ENCODE measurements around the gene SLX4IP.

SLX4IP gene

DNA sequence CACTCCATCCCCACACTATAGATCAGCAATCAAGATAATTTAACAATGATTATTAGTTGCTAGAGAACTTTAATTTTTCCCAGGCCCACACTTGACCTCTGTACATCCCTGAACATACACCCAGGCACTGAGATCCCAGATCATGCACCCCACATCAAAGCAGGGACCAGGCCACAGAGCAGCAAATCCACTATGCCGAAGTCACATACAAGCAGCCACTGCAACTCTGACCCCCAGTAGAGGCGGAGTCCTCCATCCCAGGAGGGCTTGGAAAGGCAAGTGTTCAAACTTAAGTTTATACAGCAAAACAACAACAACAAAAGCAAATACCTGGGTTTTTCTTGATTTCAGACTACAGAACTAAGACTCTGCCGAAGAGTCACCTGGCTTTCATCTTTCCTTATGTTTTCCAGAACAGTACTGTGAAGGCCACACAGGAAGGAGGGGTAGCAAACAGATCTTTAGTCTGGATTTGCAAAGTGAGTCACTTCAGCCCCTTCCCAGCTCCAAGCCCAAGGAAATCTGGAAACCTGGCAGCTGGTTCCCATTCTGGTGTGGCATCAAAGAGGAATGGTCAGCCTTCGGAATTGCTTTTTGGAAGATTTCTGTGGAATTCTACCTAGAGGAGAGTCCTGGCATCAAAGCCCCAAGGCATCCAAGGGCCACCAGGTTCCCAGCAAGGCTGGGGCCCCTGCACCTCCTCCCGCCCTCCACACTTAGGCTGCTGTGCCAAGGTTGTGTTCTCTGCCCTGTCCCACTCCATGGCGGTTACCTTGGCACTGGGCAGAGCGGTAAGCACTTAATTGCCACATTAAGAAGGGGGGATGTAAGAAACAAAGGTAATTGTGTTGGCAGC, 231.3 kb downstream of the SLX4IP start:
- DNase-seq (ENCODE audit: low read depth): no peak

DNA sequence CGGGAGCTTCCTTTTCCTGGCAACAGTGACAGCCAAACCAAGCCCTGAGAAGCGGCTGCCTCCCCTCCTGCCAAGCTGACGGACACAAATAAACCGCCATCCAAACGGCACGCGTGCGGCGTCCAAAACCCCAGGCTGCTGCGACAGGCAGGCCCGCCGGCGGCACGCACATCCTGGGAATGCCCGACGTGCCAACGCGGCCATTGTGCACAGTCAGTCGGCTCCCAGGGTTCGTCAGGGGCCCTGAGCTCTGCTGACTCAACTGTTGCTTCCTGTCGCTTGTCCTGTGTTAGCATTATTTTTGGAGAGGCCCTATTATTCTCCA, 231.9 kb downstream of the SLX4IP start:
- DNase-seq (ENCODE audit: low read depth): no peak

DNA sequence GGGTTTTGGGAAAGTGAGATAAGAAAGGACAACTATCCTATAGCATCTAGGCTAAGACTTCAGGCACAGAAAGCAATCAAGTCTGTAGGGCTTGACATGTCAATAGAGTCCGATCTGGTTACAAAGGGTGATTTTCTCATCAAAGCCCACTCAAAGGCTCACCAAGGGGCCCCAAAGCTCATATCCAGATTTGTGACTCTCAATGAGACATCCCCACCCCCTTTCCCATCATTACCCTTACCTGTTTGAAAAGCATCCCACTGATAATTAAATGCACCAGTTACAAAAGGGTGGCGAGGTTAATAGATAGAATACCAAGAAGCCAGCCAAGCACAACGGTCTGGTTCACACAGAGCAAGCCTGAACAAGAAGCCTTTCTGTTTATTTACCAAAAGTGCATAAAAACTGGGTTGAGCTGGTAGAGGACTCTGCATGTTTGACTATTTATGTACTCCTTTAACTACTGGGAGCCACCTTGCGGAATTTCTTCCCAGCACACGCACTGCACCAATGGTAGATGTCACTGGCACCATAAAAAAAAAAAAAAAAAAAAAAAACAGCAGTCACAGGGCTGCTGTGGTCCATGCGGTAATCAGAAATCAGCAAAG, 232.6 kb downstream of the SLX4IP start:
- no peak for DNase-seq (ENCODE audit: low read depth)

DNA sequence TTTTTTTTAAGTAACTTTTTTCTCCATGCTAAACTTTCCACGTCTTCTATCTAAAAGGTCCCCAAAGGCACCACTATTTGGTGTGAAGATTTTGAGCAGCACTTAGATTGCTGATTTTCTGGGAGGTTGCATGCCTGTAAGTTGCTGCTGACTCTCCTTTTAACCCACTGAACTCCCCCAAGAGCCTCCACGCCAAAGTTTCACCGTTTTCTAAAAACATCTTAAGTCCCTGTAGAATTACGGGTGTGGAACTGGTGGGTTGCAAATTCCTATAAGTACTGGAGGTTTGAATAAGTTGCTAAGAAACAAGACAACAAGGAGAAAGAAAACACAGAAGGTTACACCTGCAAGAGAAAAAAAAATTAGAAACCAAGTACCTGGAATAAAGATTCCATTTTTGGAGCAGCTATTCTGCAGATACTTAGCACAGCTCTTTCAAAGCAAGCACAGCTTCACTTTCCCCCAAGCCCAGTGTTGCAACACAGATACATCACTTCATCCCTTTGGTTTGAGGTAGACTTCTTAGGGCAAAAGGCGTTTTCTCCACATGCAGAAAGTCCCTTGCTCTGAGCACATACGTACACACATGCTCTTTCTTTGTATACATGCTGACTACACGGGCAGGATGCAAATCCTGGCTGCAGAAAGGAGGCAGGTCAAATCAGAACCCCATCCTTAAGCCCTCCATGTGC, 233.7 kb downstream of the SLX4IP start:
- DNase-seq (ENCODE audit: low read depth): no peak

DNA sequence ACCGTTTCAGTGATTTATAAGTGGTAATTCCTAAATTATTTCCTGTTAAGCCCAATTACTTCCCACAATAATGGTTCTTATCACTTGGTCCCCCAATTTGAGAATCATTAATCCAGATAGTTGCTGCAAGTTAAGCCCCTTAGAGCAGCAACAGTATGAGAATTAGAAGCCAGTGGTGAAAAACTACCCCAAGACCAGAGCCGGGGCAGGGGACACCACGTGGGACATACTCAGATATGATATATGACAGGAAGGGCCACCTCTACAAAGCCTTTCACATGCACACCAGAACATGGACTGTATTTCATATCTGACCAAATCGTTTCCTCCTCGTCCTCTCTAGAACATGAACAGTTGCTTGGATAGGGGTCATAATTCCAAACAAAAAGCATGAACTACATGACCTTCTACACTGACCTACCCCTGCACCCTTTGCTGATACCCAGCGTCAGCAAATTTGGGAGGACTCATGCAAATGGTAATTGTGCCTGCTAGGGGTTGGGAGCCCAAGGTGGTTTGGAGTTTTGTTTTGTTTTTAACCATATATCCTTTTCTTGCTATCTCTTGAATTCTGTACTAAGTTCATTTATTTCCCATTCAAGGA, 234.8 kb downstream of the SLX4IP start:
- no peak for DNase-seq (ENCODE audit: low read depth)

DNA sequence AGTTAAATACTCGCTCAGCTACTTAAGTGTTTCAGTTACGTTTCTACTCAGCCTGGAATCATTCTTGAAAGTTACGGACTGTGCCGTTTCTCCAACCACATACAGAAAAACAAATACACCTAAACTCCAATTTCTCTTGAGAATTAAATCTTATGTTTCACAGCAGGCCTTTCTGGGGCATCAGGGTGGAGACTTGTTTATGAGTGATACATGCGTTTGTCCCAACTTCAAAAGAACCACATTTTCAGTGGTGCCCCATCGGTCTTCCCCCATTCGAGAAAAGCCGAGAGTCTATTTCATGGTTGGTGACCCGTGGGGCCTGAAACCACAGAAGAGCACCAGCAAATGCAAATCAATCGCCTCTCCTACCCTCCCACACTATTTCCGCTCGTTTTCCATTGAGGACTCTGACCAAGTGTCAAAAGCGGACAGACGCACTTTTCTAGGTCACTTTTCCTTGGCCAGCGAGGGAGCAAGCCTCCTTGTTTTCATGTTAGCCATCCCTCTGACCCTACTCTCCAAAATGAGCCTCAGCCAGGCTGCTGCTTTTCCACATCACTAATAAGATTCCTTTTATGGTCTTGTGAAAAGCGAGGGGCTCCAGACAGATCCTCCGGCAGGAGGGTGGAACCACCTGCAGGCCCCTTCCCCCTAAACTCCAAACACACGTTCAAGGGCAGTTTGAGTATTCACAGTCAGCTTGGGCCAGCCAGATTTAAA, 235.6 kb downstream of the SLX4IP start:
- DNase-seq (ENCODE audit: low read depth): no peak

DNA sequence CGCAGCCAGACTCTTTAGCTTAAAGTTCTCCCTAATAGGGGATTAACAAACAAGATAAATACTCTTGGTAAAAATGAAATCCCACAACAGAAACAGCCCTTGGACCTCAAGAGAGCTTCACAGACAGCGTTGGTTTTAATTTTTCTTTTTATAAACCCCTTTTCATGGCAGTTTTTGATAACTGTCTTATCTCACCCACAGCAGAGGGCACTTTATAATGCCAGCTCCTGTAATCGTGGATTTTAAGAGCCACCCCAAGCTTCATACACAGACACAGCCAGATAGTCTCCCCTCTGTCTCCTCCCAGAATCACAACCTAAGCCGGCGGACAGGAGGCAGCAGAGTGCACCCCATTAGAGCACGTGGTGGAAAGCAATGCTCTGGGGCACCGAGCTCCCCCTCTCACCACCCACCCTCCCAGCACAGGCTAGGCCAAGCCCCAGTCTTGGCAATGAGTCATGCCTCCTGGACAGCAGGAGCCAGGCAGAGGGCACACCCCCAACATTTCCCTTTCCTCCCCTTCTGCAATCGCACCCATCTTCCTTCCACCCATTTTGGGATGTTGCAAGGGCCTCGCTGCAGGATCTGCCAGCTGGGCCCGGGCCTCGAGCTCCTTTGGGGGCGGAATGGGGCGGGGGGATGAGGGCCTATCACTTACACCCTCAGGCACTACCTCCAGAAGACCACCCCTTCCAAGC, 236.3 kb downstream of the SLX4IP start:
- peak; percentile 21 for DNase-seq (ENCODE audit: low read depth)

DNA sequence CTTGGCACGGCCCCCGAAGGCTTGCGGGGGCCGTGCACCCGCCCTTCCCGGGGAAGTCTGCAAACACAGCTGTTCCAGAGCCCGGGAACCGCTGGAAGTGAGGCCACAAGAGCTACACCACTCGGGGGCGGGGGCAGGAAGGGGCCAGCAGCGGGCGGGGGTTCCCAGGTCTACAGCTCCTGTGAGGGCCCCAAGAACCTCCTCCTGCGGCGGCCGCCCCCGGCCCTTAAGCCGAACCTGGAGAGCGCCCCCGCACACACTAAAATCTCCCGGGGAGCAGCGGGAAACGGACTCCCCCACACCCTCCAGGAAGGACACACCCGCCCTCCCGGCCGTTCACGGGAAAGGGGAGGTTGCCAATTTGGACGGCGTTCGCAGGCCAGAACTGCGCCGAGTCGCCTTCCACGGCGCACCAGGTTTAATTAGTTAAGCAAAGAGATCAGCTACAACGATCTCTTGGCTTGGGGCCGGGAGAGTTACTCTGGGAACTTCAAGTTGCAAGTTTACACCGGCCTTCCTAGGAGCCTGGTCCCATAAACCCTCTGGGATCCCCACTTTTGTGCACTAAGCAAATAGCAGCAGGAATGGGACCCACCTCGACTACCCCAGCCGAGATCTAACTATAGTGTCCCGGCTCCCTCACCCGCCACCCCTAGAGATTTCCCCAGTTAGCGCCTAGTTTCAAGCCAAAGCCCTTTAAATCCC, 237.0 kb downstream of the SLX4IP start:
- DNase-seq (ENCODE audit: low read depth): no peak

DNA sequence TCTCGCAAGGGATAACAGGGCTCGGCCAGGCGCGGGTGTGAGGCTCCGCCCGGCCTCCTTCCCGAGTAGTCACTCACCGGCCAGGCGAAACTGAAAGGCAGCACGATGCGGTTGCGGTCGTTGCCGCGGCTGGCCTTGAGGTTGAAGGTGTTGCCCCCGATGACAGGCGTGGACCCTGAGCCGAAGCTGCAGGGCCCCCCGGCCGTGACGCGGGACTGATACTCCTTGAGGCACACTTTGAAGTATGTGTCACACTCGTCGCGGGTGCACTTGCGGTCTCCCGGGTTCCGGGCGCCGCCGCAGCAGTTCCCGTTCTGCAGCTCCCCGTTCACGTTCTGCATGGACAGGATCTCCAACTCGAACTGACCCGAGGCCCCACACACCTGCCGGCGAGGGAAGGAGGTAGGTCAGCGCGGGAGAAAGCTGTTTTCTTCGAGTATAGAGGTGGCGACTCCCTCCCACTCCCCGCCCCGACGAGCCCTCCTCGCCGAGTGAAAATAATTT, 237.6 kb downstream of the SLX4IP start:
- peak; percentile 39 for DNase-seq (ENCODE audit: low read depth)

DNA sequence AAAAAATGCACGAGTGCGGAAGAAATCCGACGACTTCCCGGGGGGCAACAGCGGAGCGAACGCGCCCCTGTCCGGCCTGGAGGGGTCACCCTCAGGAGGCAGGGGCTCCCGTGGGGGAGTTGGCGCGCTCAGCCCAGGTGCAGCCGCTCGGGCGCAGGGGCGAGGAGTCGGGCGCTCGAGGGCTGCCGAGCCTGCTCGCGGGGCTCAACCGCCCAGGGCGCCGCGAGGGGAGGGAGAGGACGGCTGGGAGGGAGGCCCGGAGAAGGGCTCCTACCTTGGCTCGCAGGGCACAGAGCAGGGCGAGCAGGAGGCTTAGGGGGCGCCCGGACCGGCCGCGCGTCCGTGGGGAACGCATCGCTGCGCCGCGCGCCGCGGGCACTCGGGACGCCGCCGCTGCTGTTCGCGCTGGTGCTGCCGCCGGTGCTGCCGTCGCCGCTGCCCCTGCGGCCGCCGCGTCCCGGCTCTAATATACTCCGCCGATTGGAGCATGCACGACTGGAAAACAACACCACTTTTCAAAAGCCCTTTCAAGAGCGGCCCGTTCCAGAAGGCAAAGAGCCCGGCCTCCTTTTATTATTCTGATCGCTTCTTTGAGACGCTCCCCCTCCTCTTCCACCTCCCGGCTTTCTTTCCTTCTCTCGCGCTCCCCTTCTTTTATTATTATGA, 238.2 kb downstream of the SLX4IP start:
- no peak for DNase-seq (ENCODE audit: low read depth)

DNA sequence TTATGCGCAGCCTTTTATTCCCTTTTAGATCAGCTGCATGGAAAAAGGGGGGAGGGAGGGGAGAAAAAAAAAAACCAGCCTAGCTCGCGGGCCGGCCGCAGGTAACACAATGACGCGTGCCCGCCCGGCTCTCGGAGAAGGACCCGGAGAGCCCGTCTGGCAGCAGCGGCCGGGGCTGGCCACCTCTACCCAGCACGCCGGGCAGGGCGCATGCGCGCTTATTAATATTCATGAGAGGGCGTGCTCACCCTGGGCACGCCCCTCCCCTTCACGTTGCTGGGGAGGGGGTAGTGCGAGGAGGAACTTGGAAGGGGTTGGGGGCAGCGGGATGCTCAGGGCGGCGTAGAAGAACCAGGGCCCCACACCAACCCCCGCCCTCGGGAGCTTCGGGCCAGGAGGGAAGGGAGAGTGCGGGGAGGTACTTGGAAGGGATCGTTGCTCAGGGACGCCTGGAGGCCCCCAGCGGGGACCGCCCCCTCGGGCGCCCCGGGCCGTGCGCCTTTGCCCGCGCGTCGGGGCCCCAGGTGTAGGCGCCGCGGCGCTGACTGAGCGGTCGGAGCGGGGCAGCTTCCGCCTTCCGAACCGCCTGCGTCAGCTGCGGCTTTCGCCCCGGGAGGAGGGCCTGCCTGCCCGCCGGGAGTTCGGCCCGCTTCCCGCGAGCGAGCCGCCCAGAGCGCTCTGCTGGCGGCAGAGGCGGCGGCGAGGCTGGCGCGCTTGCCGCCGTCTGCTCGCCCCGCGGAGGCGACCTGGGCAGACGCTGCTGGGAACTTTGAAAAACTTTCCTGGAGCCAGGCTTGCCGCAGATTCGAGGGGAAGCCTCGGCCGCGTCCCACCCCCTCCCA, 239.0 kb downstream of the SLX4IP start, which contains the start of gene JAG1:
Gene JAG1, minus strand, starts transcription at position 158 of the 842 bp plus-strand sequence. CDS start 469 bp downstream, outside the sequence.
- peak; percentile 67 for DNase-seq (ENCODE audit: low read depth)

DNA sequence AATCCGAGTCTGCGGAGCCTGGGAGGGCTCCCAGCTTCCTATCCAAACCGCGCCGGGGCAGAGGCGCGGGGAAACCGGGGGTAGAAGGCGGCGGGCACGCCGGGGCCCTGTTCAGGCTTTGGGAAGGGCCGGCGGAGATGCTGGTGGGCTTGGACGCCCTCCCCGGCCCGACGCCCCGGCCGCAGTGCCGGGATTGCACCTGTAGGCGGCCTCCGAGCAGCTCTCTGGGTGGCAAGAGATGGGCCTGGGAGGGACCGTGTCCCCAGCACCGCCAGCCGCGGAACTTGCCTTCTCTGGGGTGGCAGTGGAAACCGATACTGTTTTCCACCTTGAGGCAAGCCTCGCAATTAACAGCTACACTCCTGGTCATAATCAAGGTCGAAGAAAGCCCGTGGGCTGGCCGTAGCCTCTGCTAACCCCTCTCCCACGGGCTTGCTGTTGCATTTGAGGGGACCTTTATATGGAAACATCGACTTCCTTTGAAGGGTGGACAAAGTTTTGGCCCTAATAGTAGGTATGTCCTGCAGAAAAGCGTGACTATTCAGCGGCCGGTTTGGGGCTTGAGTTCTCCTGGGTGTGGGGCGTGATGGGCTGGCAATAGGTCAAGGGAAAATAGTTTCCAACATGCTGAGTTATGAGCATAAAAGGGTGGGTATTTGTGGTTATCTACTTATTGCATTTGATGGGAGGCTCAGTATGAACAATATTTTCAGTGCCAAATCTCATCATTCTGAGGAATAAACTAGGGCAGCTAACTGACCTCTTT, 239.8 kb downstream of the SLX4IP start:
- peak; percentile 46 for DNase-seq (ENCODE audit: low read depth)

DNA sequence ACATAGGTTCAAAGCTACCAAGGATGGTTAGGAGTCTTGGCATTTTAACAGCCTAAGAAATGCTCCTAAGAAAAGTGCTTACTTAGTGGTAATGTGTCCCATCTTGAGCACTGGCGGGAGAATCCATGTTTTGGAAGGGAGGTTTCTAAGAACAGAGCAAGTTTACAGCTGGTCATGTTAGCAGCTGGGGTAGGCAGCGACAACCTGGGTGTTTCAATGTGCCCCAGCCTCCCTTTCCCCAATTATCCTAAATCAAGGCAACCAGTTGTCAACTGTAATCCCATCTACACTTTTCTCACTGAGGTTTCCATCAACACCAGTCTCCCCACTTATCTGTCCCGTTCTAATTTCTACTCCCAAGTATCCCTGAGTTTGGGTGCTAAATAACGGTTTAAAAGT, 240.3 kb downstream of the SLX4IP start:
- DNase-seq (ENCODE audit: low read depth): no peak

DNA sequence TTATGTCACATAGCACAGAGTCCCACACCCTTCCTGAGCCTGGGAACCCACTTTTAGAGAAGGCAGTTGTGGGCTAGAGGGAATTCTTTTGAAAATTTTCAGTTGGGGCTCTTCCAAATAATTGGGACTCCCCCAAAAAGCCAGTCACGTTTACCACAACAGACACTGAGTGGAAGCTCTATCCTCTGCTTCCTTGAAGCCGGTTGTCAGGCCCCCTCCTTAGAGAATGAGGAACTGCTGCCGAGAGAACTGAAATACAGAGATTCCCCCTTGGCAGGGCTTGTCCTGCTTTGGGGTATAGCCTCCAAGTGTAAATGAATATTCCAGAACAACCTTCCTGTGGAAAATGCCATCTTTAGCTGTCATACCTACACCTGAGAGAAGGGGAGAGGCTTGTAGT, 241.4 kb downstream of the SLX4IP start:
- DNase-seq (ENCODE audit: low read depth): no peak
